ENCODE data around the gene FOXRED2. TPM values are rescaled to one million over a fixed set of nuclear protein-coding genes. Genes with fewer than 3 reads are reported as not detected.

The FOXRED2 gene
- total RNA-seq (2022) (182 and 220 TPM in 2 replicates), Bru-seq, nascent RNA (percentile 83 among the genes with signal in this experiment), BruChase-seq, experiment 1, labeled RNA remaining after a 2-hour chase (percentile 93 among the genes with signal in this experiment), BruChase-seq, experiment 2, labeled RNA remaining after a 6-hour chase (percentile 97 among the genes with signal in this experiment)
- long read RNA-seq, full-length matches to known transcripts: 23 of 132 reads
- long read RNA-seq, partial matches to known transcripts: 13 of 132 reads
- long read RNA-seq, other reads (novel, unspliced or antisense): 96 of 132 reads

- H3K4me1 ChIP-seq: peaks cover 22% of the 10 kb centered on the region
- H3K9me3 ChIP-seq: no peaks in the 10 kb centered on the region
- BruUV-seq (replicated peaks): no TSS peak
- no peaks in the 10 kb centered on the region for H3K27me3 ChIP-seq (replicated peaks; ENCODE audit: control insufficient read depth, insufficient read depth, low read length)
- intact Hi-C loops (cut with micrococcal nuclease; ENCODE audit: unreplicated experiment): no loop called here
- peak within 1 kb of the TSS; percentile 85 for H3K4me3 ChIP-seq (ENCODE audit: low read depth, low read length)
- peak within 1 kb of the TSS; percentile 78 for H3K27ac Mint-ChIP-seq (ENCODE audit: unreplicated experiment)
- peaks cover 13% of the 10 kb centered on the region for H3K4me1 Mint-ChIP-seq (ENCODE audit: low read depth, unreplicated experiment)
- H3K36me3 Mint-ChIP-seq (ENCODE audit: insufficient read depth, unreplicated experiment): peaks cover 83% of the 10 kb centered on the region
- ChIA-PET CTCF (no interaction called here), POLR2A (interaction anchor here (0.8 to 1.4 kb wide), 3 partner anchors 16 to 25 kb away, joined by 3 to 12 read pairs (median 3); partner anchors contain the start of gene EIF3D)
- peak within 1 kb of the TSS; percentile 70 for H3K4me3 Mint-ChIP-seq (ENCODE audit: unreplicated experiment)
- no peaks in the 10 kb centered on the region for H3K9me3 Mint-ChIP-seq (ENCODE audit: unreplicated experiment)
- peaks cover 8% of the 10 kb centered on the region for H3K36me3 ChIP-seq (ENCODE audit: control insufficient read depth, insufficient read depth, low read length)
- peak; percentile 94 to 97 for DNase-seq
- no peak for TF ChIP-seq CTCF (IDR thresholded peaks at IDR 0.05; ENCODE audit: insufficient read depth in 1 of 2, low read depth in 1 of 2, low read length in 1 of 2, severe bottlenecking in 1 of 2, unreplicated experiment in 1 of 2)
- H3K27me3 Mint-ChIP-seq (ENCODE audit: insufficient read depth, unreplicated experiment): no peaks in the 10 kb centered on the region
Observed at GRCh38 chr22:36506637-36507517, at the start of gene FOXRED2. Gene FOXRED2 (minus strand): TSS chr22:36507040. CDS start chr22:36506422, 618 bp downstream.

- intact Hi-C loops (cut with micrococcal nuclease; ENCODE audit: unreplicated experiment): no loop called here
- no peak for DNase-seq
- Mint-ChIP-seq H3K27ac (ENCODE audit: unreplicated experiment) (no peak overlapping the region), H3K27me3 (ENCODE audit: insufficient read depth, unreplicated experiment) (peaks cover 14% of the 10 kb centered on the region), H3K4me3 (ENCODE audit: unreplicated experiment) (no peak overlapping the region), H3K9me3 (ENCODE audit: unreplicated experiment) (no peaks in the 10 kb centered on the region), H3K36me3 (ENCODE audit: insufficient read depth, unreplicated experiment) (no peaks in the 10 kb centered on the region), H3K4me1 (ENCODE audit: low read depth, unreplicated experiment) (no peaks in the 10 kb centered on the region)
- BruUV-seq (replicated peaks): no TSS peak
- no peaks in the 10 kb centered on the region for H3K27me3 ChIP-seq (replicated peaks; ENCODE audit: control insufficient read depth, insufficient read depth, low read length)
- no peak overlapping the region for H3K4me3 ChIP-seq (ENCODE audit: low read depth, low read length)
- no peaks in the 10 kb centered on the region for H3K4me1 ChIP-seq
- H3K9me3 ChIP-seq: no peaks in the 10 kb centered on the region
- TF ChIP-seq CTCF (IDR thresholded peaks at IDR 0.05; ENCODE audit: insufficient read depth in 1 of 2, low read depth in 1 of 2, low read length in 1 of 2, severe bottlenecking in 1 of 2, unreplicated experiment in 1 of 2): no peak
- ChIA-PET CTCF (no interaction called here), POLR2A (no interaction called here)
- no peaks in the 10 kb centered on the region for H3K36me3 ChIP-seq (ENCODE audit: control insufficient read depth, insufficient read depth, low read length)
Observed at GRCh38 chr22:36554098-36554497, 47.3 kb upstream of the FOXRED2 start.

GRCh38 chr22:36552289-36552688 lies 45.4 kb upstream of the FOXRED2 start:
- CTCF ChIA-PET: no interaction called here
- H3K4me1 Mint-ChIP-seq (ENCODE audit: low read depth, unreplicated experiment): no peaks in the 10 kb centered on the region
- no peak for DNase-seq
- H3K4me3 Mint-ChIP-seq (ENCODE audit: unreplicated experiment): no peak overlapping the region
- TF ChIP-seq CTCF (IDR thresholded peaks at IDR 0.05; ENCODE audit: insufficient read depth in 1 of 2, low read depth in 1 of 2, low read length in 1 of 2, severe bottlenecking in 1 of 2, unreplicated experiment in 1 of 2): no peak
- H3K36me3 ChIP-seq (ENCODE audit: control insufficient read depth, insufficient read depth, low read length): no peaks in the 10 kb centered on the region
- intact Hi-C loops (cut with micrococcal nuclease; ENCODE audit: unreplicated experiment): no loop called here
- no TSS peak for BruUV-seq (replicated peaks)
- H3K27me3 ChIP-seq (replicated peaks; ENCODE audit: control insufficient read depth, insufficient read depth, low read length): no peaks in the 10 kb centered on the region
- POLR2A ChIA-PET: no interaction called here
- H3K9me3 Mint-ChIP-seq (ENCODE audit: unreplicated experiment): no peaks in the 10 kb centered on the region
- no peaks in the 10 kb centered on the region for H3K9me3 ChIP-seq
- H3K4me1 ChIP-seq: no peaks in the 10 kb centered on the region
- peaks cover 14% of the 10 kb centered on the region for H3K27me3 Mint-ChIP-seq (ENCODE audit: insufficient read depth, unreplicated experiment)
- H3K27ac Mint-ChIP-seq (ENCODE audit: unreplicated experiment): no peak overlapping the region
- H3K4me3 ChIP-seq (ENCODE audit: low read depth, low read length): no peak overlapping the region
- H3K36me3 Mint-ChIP-seq (ENCODE audit: insufficient read depth, unreplicated experiment): no peaks in the 10 kb centered on the region

Data from Caco-2 (cell line).